CD4-positive, alpha-beta T cell (primary cell): ENCODE results near the gene STK40. TPM values are rescaled to one million over a fixed set of nuclear protein-coding genes. Genes with fewer than 3 reads are reported as not detected.

Experiments used
- ATAC-seq: fragments of 200-7000 bp; cut with Tn5 transposase; one replicate; pipeline ENCODE4 v1.10.0; 2022; ENCODE audit warnings: mild to moderate bottlenecking; ENCODE audit not compliant: poor library complexity
- CTCF ChIA-PET: fragments of 350-600 bp; sonication (Branson Sonifier 250); formaldehyde crosslinking; loops from one replicate; lab custom pipeline; 2021; ENCODE audit warnings: antibody characterized with exemption, inconsistent platforms; lab: Charles Lee
- POLR2A ChIA-PET: fragments of 350-600 bp; sonication (Branson Sonifier 250); formaldehyde crosslinking; loops from one replicate; lab custom pipeline; 2021; ENCODE audit warnings: antibody characterized with exemption, inconsistent platforms; lab: Charles Lee
- DNase-seq, 14 experiments: peaks; one replicate each; pipeline ENCODE4 v3.0.0-alpha.2; 2013 to 2020; ENCODE audit warnings: mixed read lengths in 2 of 14
- H3K27ac ChIP-seq, 2 donors: one replicate each; pipeline versions ENCODE4 v1.5.1 to v1.7.0; 2013; ENCODE audit warnings: low read length in 2 of 2, low read depth in 1 of 2, mild to moderate bottlenecking in 1 of 2
- H3K27me3 ChIP-seq, 2 experiments: 1 replicate in 1 of 2; 2 replicates in 1 of 2; pipeline versions ENCODE4 v1.6.1 to v1.7.0; 2013; ENCODE audit warnings: low read length in 2 of 2, control low read depth in 1 of 2, mild to moderate bottlenecking in 1 of 2, moderate library complexity in 1 of 2; ENCODE audit not compliant: insufficient read depth in 2 of 2, control insufficient read depth in 1 of 2
- H3K36me3 ChIP-seq: one replicate; pipeline ENCODE4 v1.6.1; 2013; ENCODE audit warnings: low read length, control low read depth; ENCODE audit not compliant: insufficient read depth
- H3K4me1 ChIP-seq: one replicate; pipeline ENCODE4 v1.6.1; 2013; ENCODE audit warnings: low read length, control low read depth; ENCODE audit not compliant: insufficient read depth
- H3K4me3 ChIP-seq: one replicate; pipeline ENCODE4 v1.5.1; 2013; ENCODE audit warnings: mild to moderate bottlenecking, low read length, moderate library complexity
- H3K9me3 ChIP-seq, 2 experiments: 1 replicate in 1 of 2; 2 replicates in 1 of 2; pipeline versions ENCODE4 v1.6.1 to v1.7.0; 2013; ENCODE audit warnings: low read length in 2 of 2, mild to moderate bottlenecking in 2 of 2, control low read depth in 1 of 2, moderate library complexity in 1 of 2; ENCODE audit not compliant: control insufficient read depth in 1 of 2, insufficient read depth in 1 of 2
- H3K27ac Mint-ChIP-seq: one replicate; pipeline ENCODE4 v1.8.0; 2020; ENCODE audit warnings: mixed read lengths
- H3K27me3 Mint-ChIP-seq: one replicate; pipeline ENCODE4 v1.8.0; 2021; ENCODE audit warnings: mixed read lengths
- H3K36me3 Mint-ChIP-seq: one replicate; pipeline ENCODE4 v1.8.0; 2021; ENCODE audit warnings: low read depth, mixed read lengths
- H3K4me1 Mint-ChIP-seq: one replicate; pipeline ENCODE4 v1.8.0; 2021; ENCODE audit warnings: low read depth, mixed read lengths
- H3K4me3 Mint-ChIP-seq: one replicate; pipeline ENCODE4 v1.8.0; 2020; ENCODE audit warnings: mild to moderate bottlenecking, mixed read lengths
- H3K9me3 Mint-ChIP-seq: one replicate; pipeline ENCODE4 v1.8.0; 2020; ENCODE audit warnings: mixed read lengths
- intact Hi-C, 2 experiments: fragments of 100-400 bp; cut with DNase I in 1 of 2; cut with micrococcal nuclease in 1 of 2; formaldehyde crosslinking; loops; one replicate each; pipeline versions ENCODE4 v1.15.1 to v1.9.0; 2023 to 2025; cut with DNase I, micrococcal nuclease
- total RNA-seq, 174 experiments: library from RNA in 2 of 174; stranded (reverse) in 2 of 174; gene quantifications; one replicate each; pipeline ENCODE4 v1.2.3 and lab custom pipeline; 2021 to 2026
- TF ChIP-seq, protein P1 (sequence below): fragments of 200-600 bp; IDR thresholded peaks from one replicate; pipeline ENCODE4 v1.8.0; 2022; ENCODE audit warnings: antibody characterized with exemption, mild to moderate bottlenecking

The STK40 gene
- total RNA-seq, 2 experiments from 2014 or later: 17.8 to 20.7 TPM

DNA sequence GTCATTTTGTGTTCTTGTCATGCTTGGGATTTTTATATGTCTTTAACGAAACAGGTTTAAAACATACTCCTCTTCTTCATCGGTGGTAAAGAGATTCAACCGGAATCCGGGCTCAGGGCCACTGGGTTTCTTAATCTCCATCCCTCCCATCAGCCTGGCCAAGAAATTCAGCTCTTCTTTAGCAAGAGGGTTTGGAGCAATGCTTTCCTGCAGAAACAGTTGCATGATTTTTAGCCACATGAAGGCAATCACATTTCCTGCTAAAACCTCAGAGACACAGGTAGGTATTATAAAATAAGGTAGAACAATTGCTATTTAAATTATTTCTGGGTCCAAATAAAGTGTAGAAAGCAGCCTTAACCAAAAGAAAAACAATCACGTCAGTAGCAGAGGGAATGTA, 34.7 kb upstream of the STK40 start:
- peak overlapping the region; percentile 16 for H3K4me3 ChIP-seq
- DNase-seq (peak in 2 of 14 experiments; percentile 12 to 53), ATAC-seq (peak; percentile 49)
- Mint-ChIP-seq H3K9me3 (no peaks in the 10 kb centered on the region), H3K4me1 (peaks cover 29% of the 10 kb centered on the region), H3K4me3 (peak overlapping the region; percentile 76), H3K27ac (peak overlapping the region; percentile 81), H3K36me3 (no peaks in the 10 kb centered on the region), H3K27me3 (no peaks in the 10 kb centered on the region)
- no peaks in the 10 kb centered on the region for H3K9me3 ChIP-seq
- no peaks in the 10 kb centered on the region for H3K36me3 ChIP-seq
- H3K27me3 ChIP-seq: no peaks in the 10 kb centered on the region
- CTCF ChIA-PET: interaction anchor here (0.7 to 2.4 kb wide), 6 partner anchors 15 to 135 kb away, joined by 3 to 22 read pairs (median 5); partner anchors contain the start of genes SH3D21 and STK40
- intact Hi-C loops: loop anchor here (1.0 to 5.0 kb wide), 8 partner anchors 30 to 320 kb away; partner anchors contain the start of genes STK40 (in 2 of the 2), OSCP1 (in 1 of the 2) and TRAPPC3 (in 1 of the 2)
- TF ChIP-seq, protein P1, sequence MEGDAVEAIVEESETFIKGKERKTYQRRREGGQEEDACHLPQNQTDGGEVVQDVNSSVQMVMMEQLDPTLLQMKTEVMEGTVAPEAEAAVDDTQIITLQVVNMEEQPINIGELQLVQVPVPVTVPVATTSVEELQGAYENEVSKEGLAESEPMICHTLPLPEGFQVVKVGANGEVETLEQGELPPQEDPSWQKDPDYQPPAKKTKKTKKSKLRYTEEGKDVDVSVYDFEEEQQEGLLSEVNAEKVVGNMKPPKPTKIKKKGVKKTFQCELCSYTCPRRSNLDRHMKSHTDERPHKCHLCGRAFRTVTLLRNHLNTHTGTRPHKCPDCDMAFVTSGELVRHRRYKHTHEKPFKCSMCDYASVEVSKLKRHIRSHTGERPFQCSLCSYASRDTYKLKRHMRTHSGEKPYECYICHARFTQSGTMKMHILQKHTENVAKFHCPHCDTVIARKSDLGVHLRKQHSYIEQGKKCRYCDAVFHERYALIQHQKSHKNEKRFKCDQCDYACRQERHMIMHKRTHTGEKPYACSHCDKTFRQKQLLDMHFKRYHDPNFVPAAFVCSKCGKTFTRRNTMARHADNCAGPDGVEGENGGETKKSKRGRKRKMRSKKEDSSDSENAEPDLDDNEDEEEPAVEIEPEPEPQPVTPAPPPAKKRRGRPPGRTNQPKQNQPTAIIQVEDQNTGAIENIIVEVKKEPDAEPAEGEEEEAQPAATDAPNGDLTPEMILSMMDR: no peak
- POLR2A ChIA-PET: interaction anchor here (0.6 to 2.4 kb wide), 13 partner anchors 8 to 333 kb away, joined by 3 to 9 read pairs (median 4); partner anchors contain the start of gene LSM10
- H3K4me1 ChIP-seq: peaks cover 26% of the 10 kb centered on the region
- H3K27ac ChIP-seq: peak overlapping the region; percentile 32 to 72

DNA sequence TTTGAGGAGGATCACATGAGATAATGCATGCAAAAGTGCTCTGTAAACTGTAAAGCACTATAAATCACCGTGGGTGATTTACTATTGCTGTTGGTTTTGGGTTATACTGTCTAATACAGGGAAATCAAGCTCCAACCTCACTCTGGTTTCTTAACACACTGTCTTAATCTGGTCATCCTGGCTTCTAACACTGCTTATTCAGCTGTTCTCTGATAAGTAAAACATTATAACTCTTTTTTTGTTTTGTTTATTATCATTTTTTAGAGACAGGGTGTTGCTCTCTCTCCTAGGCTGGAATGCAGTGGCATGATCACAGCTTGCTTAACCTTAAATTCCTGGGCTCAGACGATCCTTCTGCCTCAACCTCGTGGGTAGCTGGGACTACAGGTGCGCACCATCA, 33.8 kb upstream of the STK40 start:
- DNase-seq (no peak), ATAC-seq (no peak)
- Mint-ChIP-seq H3K36me3 (no peaks in the 10 kb centered on the region), H3K27me3 (no peaks in the 10 kb centered on the region), H3K4me3 (no peak overlapping the region), H3K4me1 (peaks cover 30% of the 10 kb centered on the region), H3K9me3 (no peaks in the 10 kb centered on the region), H3K27ac (no peak overlapping the region)
- intact Hi-C loops: loop anchor here in 1 of 2 experiments (1.0 kb wide), 1 partner anchor 320 kb away; no protein-coding TSS in a partner anchor
- TF ChIP-seq, protein P1: no peak
- peaks cover 26% of the 10 kb centered on the region for H3K4me1 ChIP-seq
- H3K27me3 ChIP-seq: no peaks in the 10 kb centered on the region
- no peak overlapping the region for H3K27ac ChIP-seq
- no peaks in the 10 kb centered on the region for H3K9me3 ChIP-seq
- no peak overlapping the region for H3K4me3 ChIP-seq
- no peaks in the 10 kb centered on the region for H3K36me3 ChIP-seq
- ChIA-PET POLR2A (interaction anchor here (1.1 to 2.4 kb wide), 8 partner anchors 7 to 62 kb away, joined by 3 to 9 read pairs (median 4); no protein-coding TSS in a partner anchor), CTCF (interaction anchor here (0.7 to 2.4 kb wide), 8 partner anchors 14 to 270 kb away, joined by 4 to 22 read pairs (median 5); partner anchors contain the start of genes SH3D21, STK40 and TRAPPC3)

DNA sequence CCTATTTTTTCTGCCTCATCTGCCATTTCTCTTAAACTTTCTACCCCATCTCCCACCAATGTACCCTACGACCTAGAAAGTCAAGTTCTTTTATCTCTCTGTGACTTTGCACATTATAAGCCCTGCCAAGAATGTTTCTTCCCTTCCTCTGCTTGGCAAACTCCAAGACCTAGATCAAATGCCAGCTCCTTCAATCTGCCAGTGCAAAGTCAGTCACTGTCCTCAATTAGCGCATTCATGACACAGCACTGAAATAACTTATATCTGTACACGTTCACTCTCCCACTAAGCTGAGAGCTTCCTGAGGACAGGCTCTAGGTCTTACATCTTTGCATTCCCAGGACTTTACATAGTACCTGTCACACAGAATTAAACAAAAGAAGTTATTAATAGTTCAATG, 33.4 kb upstream of the STK40 start:
- H3K27me3 Mint-ChIP-seq: no peaks in the 10 kb centered on the region
- H3K9me3 ChIP-seq: no peaks in the 10 kb centered on the region
- H3K4me1 Mint-ChIP-seq: peaks cover 32% of the 10 kb centered on the region
- H3K27ac ChIP-seq: no peak overlapping the region
- TF ChIP-seq, protein P1: no peak
- DNase-seq: no peak
- H3K4me3 Mint-ChIP-seq: no peak overlapping the region
- no peaks in the 10 kb centered on the region for H3K9me3 Mint-ChIP-seq
- no peaks in the 10 kb centered on the region for H3K27me3 ChIP-seq
- H3K36me3 ChIP-seq: no peaks in the 10 kb centered on the region
- H3K4me3 ChIP-seq: no peak overlapping the region
- ChIA-PET CTCF (interaction anchor here (0.7 to 2.4 kb wide), 9 partner anchors 13 to 270 kb away, joined by 3 to 22 read pairs (median 5); partner anchors contain the start of genes SH3D21, STK40 and TRAPPC3), POLR2A (interaction anchor here (1.3 to 2.4 kb wide), 3 partner anchors 18 to 34 kb away, joined by 4 to 6 read pairs (median 4); no protein-coding TSS in a partner anchor)
- no peak overlapping the region for H3K27ac Mint-ChIP-seq
- no peaks in the 10 kb centered on the region for H3K36me3 Mint-ChIP-seq
- ATAC-seq: no peak
- peaks cover 26% of the 10 kb centered on the region for H3K4me1 ChIP-seq
- intact Hi-C loops: loop anchor here in 1 of 2 experiments (1.0 kb wide), 1 partner anchor 320 kb away; no protein-coding TSS in a partner anchor
